GM15510 (cell line): ENCODE data around the gene KRT72.

Experiments used
- POLR2A ChIP-seq: IDR thresholded peaks from 3 replicates; pipeline ENCODE4 v1.6.1; 2011; ENCODE audit warnings: borderline replicate concordance; ENCODE audit not compliant: insufficient read length; ENCODE audit errors: extremely low read depth

KRT72 gene

DNA sequence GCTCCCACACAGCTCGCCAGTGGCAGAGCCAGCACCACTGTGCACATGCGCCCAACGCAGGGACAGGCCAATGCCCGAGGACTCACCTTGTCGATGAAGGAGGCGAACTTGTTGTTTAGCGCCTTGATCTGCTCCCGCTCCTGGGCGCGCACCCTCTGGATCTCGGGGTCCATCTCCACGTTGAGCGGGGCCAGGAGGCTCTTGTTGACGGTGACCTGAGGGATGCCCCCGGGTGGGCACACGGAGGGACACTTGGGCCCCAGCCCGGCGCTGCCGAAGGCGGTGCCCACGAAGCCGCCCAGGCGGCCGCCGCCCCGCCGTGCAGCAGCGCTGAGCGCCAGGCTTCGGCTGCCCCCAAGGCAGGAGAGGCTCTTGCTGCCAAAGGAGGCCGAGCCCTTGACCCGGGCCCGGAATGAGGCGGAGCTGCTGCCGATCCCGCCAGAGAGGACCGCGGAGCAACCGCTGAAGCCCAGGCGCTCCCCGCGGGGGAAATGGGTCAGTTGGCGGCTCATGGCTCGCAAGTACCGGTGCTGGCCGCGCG lies at the start of gene KRT72:
Gene KRT72 (minus strand): TSS at position 523 of the 541 bp plus-strand sequence. CDS start 11 bp downstream, at position 512.
- TF ChIP-seq POLR2A = no peak

DNA sequence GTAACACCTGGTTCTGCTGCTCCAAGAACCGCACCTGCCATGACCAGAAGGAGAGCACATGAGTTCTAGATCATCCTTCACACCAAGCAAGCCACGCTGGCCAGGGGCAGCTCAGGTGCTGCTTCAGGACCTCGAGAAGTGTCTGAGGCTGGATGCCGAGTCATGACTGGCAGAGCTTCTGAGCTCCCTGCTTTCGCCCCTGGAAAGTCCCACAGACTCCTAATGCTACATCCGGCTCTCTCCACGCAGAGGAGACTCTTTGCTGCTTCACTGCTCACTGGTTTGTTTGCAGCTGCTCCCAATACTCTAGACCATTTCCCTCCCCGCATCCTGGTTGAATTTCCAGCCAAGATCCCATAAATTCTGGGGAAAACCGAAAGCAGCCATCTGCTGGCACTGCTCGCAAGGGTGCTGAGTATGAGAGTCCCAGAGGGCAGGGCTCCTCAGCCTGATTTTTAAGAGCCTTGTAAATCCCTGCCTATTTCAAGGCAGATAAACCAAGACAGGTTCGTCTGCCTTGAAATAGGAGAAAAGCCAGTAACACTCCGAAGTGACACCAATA lies 49.3 kb upstream of the KRT72 start:
- no peak for TF ChIP-seq POLR2A

DNA sequence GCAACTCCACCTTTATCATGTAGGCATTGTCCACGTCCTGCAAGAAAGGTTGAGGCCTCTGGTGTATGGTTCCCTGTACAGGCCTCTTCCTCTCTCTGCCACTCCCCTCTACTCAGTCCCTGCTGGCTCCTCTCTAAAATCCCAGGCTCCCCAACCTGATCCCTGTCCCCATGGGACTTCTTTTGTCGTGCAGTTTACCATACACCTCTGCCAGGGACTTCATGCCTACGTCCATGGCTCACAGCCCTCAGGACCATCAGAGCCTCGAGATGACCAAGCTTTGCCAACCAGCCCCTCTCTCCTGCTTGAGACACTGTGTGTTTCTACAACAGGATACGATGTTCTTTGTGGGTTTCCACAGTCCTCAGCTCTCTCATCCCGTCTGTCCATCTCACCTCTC lies 47.8 kb upstream of the KRT72 start:
- no peak for TF ChIP-seq POLR2A

DNA sequence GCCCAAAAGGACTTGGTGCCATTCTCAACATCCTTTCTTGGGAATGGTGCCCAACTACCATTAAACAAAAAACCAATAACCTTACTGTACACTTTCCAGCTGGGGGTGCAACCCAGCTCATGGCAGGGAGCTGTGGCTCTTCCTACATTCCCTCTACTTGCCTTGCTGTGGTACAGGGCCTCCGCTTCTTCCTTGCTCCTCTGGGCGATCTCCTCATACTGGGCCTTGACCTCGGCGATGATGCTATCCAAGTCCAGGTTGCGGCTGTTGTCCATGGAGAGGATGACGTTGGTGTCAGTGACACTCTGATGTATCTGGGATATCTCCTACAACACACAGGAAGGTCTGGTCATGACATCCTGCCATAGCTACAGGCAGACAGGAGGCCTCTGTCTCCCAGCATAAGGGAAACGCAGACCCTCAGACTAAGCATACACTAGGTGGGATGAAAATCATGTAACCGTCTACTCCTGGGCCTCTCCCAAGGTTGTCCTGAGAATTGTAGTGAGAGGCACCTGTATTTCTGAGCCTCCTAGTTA lies 46.8 kb upstream of the KRT72 start:
- TF ChIP-seq POLR2A = no peak

DNA sequence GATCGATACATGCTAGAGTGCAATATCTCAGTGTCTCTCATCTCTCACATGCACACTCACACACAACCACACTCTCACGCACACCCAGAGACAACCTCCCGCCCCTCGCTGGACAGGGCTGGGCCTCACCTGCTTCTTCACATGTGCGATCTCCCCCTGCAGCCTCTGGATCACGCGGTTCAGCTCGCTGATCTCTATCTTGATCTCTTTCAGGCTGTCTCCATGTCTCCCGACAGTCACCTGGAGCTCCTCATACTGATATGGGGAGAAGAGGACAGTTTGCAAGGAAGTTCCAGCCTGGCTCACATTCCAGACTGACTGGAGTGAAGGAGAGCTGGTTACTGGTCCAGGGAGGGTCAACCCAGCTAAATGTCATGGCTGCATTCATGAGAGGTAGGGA lies 46.3 kb upstream of the KRT72 start:
- TF ChIP-seq POLR2A = no peak

DNA sequence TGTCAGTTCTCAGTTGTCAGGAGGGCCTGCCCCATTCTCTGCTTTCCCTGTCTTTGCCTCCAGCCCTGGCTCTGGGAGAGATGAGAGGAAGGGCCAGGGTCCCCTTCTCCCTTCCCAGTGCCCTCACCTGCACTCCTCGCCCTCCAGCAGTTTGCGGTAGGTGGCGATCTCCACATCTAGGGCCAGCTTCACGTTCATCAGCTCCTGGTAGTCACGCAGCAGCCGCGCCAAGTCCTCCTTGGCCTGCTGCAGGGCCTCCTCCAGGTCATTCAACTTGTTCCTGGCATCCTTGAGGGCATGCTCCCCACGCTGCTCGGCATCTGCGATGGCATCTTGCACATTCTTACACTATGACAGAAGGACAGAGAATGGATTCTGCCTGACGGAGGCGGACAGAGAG lies 45.4 kb upstream of the KRT72 start:
- TF ChIP-seq POLR2A = no peak

DNA sequence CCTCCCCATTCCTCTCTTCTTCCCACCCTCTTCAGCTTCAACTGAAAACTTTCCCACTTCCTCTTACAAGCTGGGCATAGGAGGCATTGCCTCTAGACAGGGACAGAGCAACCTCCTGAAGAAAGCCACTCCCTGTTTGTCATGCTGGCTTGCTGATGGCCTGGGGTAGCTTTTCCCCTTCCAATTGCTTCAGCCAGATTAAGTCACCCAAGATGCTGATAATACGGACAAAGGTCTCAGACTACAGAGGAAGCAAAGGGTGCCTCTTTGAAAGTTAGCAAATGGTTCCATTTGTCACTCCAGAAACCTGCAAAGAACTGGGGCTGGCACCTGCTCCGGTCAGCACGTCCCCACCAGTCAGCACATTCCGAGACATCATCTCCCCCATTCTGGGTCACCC lies 44.7 kb upstream of the KRT72 start:
- TF ChIP-seq POLR2A = no peak

DNA sequence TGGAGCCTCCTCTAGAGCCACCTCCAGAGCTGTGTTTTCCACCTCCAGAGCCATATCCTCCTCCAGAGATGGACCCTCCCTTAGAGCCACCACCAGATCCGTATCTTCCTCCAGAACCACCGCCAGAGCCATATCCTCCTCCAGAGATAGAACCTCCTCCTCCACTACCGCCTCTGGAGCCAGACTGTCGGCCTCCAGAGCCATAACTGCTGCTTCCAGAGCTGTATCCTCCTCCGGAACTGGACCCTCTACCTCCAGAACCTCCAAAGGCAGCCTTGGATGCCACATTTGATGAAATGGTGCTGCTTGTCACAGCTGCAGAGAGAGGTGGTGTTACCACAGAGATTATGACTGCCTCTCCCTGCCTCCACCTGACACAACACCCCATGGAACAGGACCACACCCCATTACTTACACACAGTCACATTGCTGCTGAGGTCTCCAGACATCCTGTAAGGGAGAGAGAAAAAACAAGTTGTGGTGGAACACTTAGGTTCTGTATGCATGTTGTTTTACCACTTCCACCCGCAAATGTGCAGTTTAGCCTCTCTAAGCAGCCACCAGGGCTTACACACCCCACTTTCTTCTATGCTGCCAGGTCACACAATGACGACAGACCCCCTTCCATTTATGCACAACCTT lies 44.0 kb upstream of the KRT72 start:
- no peak for TF ChIP-seq POLR2A

DNA sequence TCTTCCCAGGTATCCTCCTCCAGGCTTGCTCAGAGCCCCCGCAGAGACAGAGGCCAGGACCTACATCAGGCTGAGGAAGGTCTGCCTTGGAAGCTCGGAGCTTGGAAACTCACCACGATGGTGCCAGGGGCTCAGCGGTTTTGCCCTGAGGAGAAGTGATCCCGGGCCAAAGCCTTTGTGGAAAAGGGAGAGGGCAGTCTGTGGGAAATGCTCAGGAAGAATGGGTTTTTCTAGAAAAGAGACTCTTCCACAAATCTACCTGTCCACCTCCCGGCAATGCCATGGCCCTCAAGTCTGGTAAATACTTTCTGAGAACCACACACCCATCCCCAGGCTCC lies 42.8 kb upstream of the KRT72 start:
- TF ChIP-seq POLR2A = no peak

DNA sequence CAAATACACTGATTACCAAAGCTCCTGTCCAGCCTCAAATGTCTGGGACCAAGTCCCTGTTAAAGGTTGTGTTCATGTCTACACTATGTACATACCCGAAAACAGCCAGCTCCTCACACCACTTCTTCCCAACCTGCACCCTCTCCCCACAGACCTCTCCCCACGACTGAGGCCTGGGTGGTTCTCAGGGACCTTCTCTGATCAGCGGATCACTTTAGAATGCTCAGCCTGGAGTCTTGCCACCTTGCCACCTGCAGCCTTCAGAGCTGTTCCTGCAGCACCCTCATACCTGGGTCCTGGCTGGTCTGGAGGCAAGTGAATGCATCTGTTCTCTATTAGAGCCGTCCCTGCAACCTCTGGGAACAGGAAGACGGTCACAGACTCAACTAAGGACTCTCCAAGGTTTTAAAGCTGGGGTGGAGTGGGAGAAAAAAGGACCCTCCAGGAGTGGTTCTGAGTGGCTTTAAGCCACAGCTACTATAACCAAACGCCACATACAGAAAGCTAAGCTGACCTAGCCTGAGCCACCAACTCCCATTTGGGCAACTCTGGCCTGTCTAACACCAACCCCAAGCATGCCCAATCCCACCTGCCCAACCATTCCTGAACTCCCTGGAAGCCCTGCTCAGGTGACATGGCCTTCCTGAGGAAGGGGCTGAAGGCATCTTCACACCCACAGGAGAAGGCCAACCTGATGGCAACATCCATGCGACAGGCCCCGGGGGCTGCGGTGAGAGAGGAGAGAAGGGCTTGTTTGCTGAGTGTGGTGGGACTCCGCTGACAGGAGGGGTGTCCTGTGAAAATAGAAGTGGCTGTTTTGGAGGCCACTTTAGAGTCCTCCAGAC lies 42.2 kb upstream of the KRT72 start:
- TF ChIP-seq POLR2A = no peak

DNA sequence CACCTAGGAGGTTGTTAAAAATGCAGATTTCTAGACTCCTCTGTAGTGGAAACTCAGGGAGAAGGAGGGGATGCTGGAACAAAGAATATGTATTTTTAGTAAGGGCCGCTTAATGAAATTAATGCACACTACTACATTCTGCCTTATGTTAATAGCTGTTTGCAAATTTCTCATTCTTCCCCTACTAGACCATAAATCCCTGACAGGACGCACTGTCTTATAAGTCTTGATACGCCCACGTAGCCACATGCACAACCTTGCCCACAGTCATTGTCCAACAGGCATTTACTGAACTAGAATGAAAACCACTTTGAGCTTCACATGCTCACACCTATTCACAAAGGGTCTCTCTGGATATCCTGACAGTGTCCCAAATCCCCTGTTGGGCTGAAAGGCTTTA lies 40.2 kb upstream of the KRT72 start:
- no peak for TF ChIP-seq POLR2A

DNA sequence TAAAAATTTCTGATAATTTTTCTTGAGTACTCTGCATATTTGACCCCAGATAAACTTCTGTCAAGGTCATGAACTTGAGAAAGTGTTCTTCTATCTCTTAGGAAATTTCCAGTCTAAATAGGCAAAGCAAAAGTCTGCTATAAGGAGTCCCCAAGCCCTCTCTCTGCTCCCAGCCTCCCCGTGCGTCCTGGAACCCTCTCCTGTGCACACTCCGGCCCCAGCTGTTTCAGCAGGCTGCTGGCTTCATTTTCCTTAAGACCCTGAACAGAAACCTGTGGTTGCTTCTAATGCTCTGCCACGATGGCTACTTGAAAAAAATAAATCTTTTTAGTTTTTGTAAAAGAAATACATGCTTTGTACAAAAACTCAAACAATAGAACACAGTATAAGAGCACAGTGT lies 36.0 kb upstream of the KRT72 start:
- no peak for TF ChIP-seq POLR2A

DNA sequence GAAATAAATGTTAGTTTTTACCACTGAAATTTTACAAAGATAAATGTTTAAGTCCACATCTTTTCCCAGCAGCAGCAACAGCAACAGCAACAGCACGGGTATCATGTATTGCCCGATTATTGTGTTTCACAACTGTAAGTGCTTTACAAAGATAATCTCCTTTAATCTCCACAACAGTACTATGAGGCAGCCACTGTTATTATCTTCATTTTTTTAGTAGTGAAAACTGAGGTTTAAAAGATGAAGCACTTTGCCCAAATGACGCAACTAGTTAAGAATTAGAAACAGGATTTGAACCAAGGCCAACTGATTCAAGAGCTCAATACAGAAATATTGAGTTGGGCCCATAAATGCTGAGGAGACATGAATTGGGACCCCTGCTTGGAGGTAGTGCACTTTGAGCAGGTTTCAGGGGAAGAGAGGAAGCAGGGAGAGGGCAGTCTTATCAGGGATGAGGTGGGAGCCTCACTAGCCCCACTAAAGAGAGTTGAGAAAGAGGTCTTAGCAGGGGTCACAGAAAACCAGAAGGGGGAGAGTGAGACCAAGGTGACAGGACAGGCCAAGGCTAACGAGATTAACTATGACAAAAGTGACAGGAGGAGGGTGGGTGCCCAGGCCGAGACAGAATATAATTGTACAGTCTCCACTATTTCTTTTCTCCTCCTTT lies 35.5 kb upstream of the KRT72 start:
- TF ChIP-seq POLR2A = no peak

DNA sequence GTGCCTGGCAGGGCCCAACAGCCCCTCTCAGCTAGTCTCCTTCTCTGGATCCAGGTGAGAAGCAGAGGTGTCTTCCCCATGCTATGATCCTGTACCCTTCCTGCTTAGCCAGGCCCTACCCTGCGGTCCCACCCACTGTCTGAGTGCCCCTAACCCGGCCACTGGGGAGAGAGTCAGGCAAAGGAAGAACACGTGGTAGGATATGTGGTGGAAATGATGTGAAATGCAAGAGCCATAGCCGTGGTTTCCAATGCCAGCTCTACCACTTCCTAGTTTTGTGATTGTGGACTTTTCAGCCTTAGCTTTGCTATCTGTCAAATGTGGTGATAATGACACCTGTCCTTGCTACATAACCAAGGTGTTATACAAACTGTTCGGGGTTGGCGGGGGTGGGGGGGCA lies 34.9 kb upstream of the KRT72 start:
- no peak for TF ChIP-seq POLR2A
